ENCODE results near the gene APRT. TPM values are rescaled to one million over a fixed set of nuclear protein-coding genes. Genes with fewer than 3 reads are reported as not detected.
A peak's percentile ranks its signal among the peaks of the same experiment; 100 is the strongest.

APRT gene
- total and polyA plus RNA-seq, 9 of the 15 experiments (the other 6 are each of a cell fraction or from before 2014, with no cell fraction given), result 41.7 to 409 (median 146) TPM

DNA sequence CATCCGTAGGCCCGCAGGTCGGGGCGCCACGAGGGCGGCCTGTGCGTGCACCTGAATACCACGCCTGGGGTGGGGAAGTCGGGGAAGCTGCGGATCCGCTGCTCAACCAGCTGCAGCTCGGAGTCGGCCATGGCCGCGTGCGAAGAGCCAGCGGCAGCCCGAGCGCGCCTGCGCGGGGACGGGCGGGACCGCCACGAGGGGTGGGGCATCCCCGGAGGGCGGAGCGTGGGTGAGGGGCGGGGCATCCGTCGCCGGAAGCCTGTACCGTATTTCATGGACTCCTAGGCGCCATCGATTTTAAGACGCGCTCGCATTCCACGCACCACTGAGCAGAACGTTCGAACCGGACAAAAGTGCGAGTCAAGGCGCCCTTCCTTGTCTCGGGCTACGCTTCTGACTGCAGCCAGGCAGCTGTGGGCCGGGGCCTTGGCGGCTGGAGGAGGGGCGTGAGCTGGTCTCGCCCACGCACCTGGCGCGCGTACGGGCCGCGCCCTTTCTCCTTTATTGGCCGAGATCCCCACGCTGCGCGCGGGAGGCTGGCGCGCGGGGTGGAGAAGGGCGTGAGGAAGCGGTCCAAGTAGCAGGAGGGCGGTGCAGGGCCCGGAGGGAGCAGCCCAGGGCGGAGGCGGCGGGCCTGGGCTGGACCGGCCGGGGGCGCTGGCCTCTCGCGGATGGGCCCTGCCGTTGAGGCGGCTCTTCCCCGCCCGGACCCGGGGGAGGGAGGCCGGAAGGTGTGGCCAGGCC lies at the start of gene APRT (continued):
- TF ChIP-seq RCOR1 (IDR thresholded peaks at IDR 0.05; ENCODE audit: borderline replicate concordance in 1 of 2, low read depth in 2 of 2, low read length in 2 of 2), result peak in 1 of 2 experiments; percentile 40; a peak in 1 of 4 replicates
- peak; percentile 89 for TF ChIP-seq CXXC5 (CRISPR knock-in tag; IDR thresholded peaks at IDR 0.05)
- no peak for TF ChIP-seq SMAD1 (IDR thresholded peaks at IDR 0.05; ENCODE audit: low read depth, low read length, partially characterized antibody)
- TF ChIP-seq FOXK2 (conservative IDR thresholded peaks at IDR 0.05 in 1 of 2, IDR thresholded peaks at IDR 0.05 in 1 of 2; ENCODE audit: low read depth in 2 of 2), result peak in 1 of 2 experiments; percentile 14; a peak in 1 of 4 replicates
- TF ChIP-seq CHD1 (IDR thresholded peaks at IDR 0.05; ENCODE audit: low read length), result peak; percentile 13
- TF ChIP-seq HMG20A (CRISPR knock-in tag; conservative IDR thresholded peaks at IDR 0.05), result no peak
- TF ChIP-seq HNRNPL (IDR thresholded peaks at IDR 0.05; ENCODE audit: low read depth, low read length), result no peak
- 0 out of 2 replicates have a peak, but pooled peaks have one; percentile 32 for TF ChIP-seq NR4A1 (CRISPR knock-in tag; IDR thresholded peaks at IDR 0.05)
- TF ChIP-seq NR4A1 (tag; IDR thresholded peaks at IDR 0.05), result no peak
- peak; percentile 73 for TF ChIP-seq ATF7 (IDR thresholded peaks at IDR 0.05)
- TF ChIP-seq STAT5A (IDR thresholded peaks at IDR 0.05; ENCODE audit: borderline replicate concordance, low read length), result no peak; the same call in 1 of the 2 replicates
- TF ChIP-seq, protein P1, sequence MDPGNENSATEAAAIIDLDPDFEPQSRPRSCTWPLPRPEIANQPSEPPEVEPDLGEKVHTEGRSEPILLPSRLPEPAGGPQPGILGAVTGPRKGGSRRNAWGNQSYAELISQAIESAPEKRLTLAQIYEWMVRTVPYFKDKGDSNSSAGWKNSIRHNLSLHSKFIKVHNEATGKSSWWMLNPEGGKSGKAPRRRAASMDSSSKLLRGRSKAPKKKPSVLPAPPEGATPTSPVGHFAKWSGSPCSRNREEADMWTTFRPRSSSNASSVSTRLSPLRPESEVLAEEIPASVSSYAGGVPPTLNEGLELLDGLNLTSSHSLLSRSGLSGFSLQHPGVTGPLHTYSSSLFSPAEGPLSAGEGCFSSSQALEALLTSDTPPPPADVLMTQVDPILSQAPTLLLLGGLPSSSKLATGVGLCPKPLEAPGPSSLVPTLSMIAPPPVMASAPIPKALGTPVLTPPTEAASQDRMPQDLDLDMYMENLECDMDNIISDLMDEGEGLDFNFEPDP (CRISPR knock-in tag; IDR thresholded peaks at IDR 0.05), result no peak
- TF ChIP-seq EP300 (IDR thresholded peaks at IDR 0.05; ENCODE audit: low read length), result peak; percentile 9; the same call in 1 of the 2 replicates
- peak; percentile 96 for TF ChIP-seq FIP1L1 (IDR thresholded peaks at IDR 0.05; ENCODE audit: low read depth, low read length, poor library complexity, severe bottlenecking)
- no peak for TF ChIP-seq ZNF644 (tag; IDR thresholded peaks at IDR 0.05; ENCODE audit: low read depth)
- TF ChIP-seq, protein P2, sequence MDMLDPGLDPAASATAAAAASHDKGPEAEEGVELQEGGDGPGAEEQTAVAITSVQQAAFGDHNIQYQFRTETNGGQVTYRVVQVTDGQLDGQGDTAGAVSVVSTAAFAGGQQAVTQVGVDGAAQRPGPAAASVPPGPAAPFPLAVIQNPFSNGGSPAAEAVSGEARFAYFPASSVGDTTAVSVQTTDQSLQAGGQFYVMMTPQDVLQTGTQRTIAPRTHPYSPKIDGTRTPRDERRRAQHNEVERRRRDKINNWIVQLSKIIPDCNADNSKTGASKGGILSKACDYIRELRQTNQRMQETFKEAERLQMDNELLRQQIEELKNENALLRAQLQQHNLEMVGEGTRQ (CRISPR knock-in tag; IDR thresholded peaks at IDR 0.05), result no peak
- TF ChIP-seq BMI1 (IDR thresholded peaks at IDR 0.05; ENCODE audit: low read length), result no peak
- TF ChIP-seq NCOR1 (IDR thresholded peaks at IDR 0.05), result no peak
- no peak for TF ChIP-seq CHCHD3 (CRISPR knock-in tag; IDR thresholded peaks at IDR 0.05)
- TF ChIP-seq TEAD2 (tag; IDR thresholded peaks at IDR 0.05), result no peak
- TF ChIP-seq GATA2 (CRISPR knock-in tag; IDR thresholded peaks at IDR 0.05), result no peak
- peak; percentile 48; the same call in 1 of the 2 replicates for TF ChIP-seq CREB1 (IDR thresholded peaks at IDR 0.05)
- peak; percentile 67; the same call in 1 of the 2 replicates for TF ChIP-seq CREB1 (CRISPR knock-in tag; IDR thresholded peaks at IDR 0.05)
- TF ChIP-seq TAF9B (IDR thresholded peaks at IDR 0.05; ENCODE audit: partially characterized antibody), result no peak
- no peak for TF ChIP-seq SRSF3 (IDR thresholded peaks at IDR 0.05; ENCODE audit: insufficient read depth, low read length)
- no peak for TF ChIP-seq HDAC6 (IDR thresholded peaks at IDR 0.05; ENCODE audit: low read depth, low read length)
- TF ChIP-seq ZNF143 (CRISPR knock-in tag; IDR thresholded peaks at IDR 0.05), result no peak
